Osteocyte (in vitro differentiated cells): Measurements from ENCODE around the gene ZNF254. TPM values are rescaled to one million over a fixed set of nuclear protein-coding genes. Genes with fewer than 3 reads are reported as not detected.
A peak's percentile ranks its signal among the peaks of the same experiment; 100 is the strongest.

Experiments used
- DNase-seq: peaks from one replicate; pipeline ENCODE4 v3.0.0; 2021; ENCODE audit warnings: mixed read lengths; ENCODE audit not compliant: unreplicated experiment; ENCODE audit errors: extremely low spot score
- H3K27ac Mint-ChIP-seq: one replicate; pipeline ENCODE4 v1.8.0; 2021; ENCODE audit warnings: mild to moderate bottlenecking, mixed read lengths; ENCODE audit not compliant: unreplicated experiment
- H3K27me3 Mint-ChIP-seq: one replicate; pipeline ENCODE4 v1.8.0; 2021; ENCODE audit warnings: mixed read lengths; ENCODE audit not compliant: unreplicated experiment
- H3K36me3 Mint-ChIP-seq: one replicate; pipeline ENCODE4 v1.8.0; 2021; ENCODE audit warnings: mixed read lengths; ENCODE audit not compliant: unreplicated experiment
- H3K4me1 Mint-ChIP-seq: one replicate; pipeline ENCODE4 v1.8.0; 2021; ENCODE audit warnings: mixed read lengths; ENCODE audit not compliant: unreplicated experiment
- H3K4me3 Mint-ChIP-seq: one replicate; pipeline ENCODE4 v1.8.0; 2021; ENCODE audit warnings: mild to moderate bottlenecking, moderate library complexity, mixed read lengths; ENCODE audit not compliant: unreplicated experiment
- H3K9me3 Mint-ChIP-seq: one replicate; pipeline ENCODE4 v1.8.0; 2021; ENCODE audit warnings: mixed read lengths; ENCODE audit not compliant: unreplicated experiment
- total RNA-seq: library from RNA; stranded (reverse); gene quantifications from 2 replicates; pipeline ENCODE4 v1.2.1, GENCODE V29; 2021
- TF ChIP-seq, protein P1 (sequence below): fragments of 200-600 bp; sonication (generic); IDR thresholded peaks from 2 replicates; pipeline ENCODE4 v1.5.0; 2021; ENCODE audit warnings: antibody characterized with exemption, mild to moderate bottlenecking, moderate library complexity

ZNF254 gene
- total RNA-seq, 1 donor from 2014 or later, result 18.7 TPM

DNA sequence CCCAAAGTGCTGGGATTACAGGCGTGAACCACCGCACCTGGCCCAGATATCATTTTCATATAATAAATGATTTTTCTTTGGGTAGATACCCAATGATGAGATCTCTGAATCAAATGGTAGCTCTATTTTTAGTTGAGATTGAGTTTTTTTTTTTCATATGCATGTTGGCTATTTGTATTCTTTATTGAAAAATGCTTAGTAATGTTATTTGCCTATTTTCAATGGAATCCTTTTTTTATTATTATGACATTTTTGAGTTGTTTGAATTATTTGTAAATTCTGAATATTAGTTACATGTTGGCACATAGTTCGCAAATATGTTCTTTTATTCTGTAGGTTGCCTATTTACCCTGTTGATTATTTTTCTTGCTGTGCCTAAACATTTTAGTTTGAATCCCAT lies 55.8 kb downstream of the ZNF254 start:
- TF ChIP-seq, protein P1, sequence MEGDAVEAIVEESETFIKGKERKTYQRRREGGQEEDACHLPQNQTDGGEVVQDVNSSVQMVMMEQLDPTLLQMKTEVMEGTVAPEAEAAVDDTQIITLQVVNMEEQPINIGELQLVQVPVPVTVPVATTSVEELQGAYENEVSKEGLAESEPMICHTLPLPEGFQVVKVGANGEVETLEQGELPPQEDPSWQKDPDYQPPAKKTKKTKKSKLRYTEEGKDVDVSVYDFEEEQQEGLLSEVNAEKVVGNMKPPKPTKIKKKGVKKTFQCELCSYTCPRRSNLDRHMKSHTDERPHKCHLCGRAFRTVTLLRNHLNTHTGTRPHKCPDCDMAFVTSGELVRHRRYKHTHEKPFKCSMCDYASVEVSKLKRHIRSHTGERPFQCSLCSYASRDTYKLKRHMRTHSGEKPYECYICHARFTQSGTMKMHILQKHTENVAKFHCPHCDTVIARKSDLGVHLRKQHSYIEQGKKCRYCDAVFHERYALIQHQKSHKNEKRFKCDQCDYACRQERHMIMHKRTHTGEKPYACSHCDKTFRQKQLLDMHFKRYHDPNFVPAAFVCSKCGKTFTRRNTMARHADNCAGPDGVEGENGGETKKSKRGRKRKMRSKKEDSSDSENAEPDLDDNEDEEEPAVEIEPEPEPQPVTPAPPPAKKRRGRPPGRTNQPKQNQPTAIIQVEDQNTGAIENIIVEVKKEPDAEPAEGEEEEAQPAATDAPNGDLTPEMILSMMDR, result no peak
- no peaks in the 10 kb centered on the region for H3K27me3 Mint-ChIP-seq
- no peak overlapping the region for H3K4me3 Mint-ChIP-seq
- peaks cover 30% of the 10 kb centered on the region for H3K9me3 Mint-ChIP-seq
- H3K27ac Mint-ChIP-seq, result no peak overlapping the region
- peaks cover 41% of the 10 kb centered on the region for H3K36me3 Mint-ChIP-seq
- no peaks in the 10 kb centered on the region for H3K4me1 Mint-ChIP-seq
- no peak for DNase-seq

DNA sequence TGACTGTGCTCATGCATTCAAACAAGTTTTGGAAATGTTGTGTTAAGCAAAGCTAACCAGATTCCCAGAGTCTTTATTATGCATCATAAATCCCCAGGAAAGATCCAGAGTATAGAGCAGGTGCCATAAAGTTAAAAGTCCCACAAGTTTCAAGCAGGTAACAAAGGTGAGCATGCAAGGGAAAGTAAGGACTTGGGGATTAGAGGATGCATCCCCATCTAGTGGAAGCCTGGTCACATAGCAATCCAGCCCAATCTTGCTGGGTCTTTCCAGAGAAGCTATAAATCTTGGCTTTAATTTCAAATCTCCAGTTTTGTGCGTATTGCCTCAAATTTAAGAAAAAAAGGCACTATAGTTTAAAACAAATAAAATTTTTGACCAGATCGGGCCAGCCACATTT lies 72.7 kb downstream of the ZNF254 start:
- H3K9me3 Mint-ChIP-seq, result peaks cover 53% of the 10 kb centered on the region
- TF ChIP-seq, protein P1, result peak; percentile 23
- H3K27ac Mint-ChIP-seq, result no peak overlapping the region
- no peaks in the 10 kb centered on the region for H3K27me3 Mint-ChIP-seq
- peaks cover 49% of the 10 kb centered on the region for H3K36me3 Mint-ChIP-seq
- no peaks in the 10 kb centered on the region for H3K4me1 Mint-ChIP-seq
- DNase-seq, result no peak
- H3K4me3 Mint-ChIP-seq, result no peak overlapping the region

DNA sequence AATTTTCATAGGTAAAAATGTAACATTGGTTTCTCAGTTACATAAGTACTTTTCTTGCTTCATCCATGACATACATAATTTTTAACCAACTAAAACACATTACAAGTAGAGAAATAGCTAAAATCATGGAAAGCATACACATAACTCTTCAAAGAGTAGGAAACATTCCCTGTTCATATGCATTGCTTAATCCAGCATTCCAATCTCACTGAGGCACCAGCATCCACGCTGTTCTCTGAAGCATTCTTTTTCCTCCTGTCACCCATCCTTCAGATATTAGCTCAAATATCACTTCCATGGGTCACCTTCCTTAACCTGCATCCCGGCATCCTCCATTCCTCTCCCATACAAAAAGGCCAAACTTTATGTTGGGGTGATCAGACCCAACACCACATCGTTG lies 79.1 kb downstream of the ZNF254 start:
- TF ChIP-seq, protein P1, result no peak
- Mint-ChIP-seq H3K27me3 (no peaks in the 10 kb centered on the region), H3K27ac (no peak overlapping the region), H3K4me3 (no peak overlapping the region), H3K4me1 (no peaks in the 10 kb centered on the region), H3K9me3 (peaks cover 62% of the 10 kb centered on the region), H3K36me3 (peaks cover 22% of the 10 kb centered on the region)
- no peak for DNase-seq

DNA sequence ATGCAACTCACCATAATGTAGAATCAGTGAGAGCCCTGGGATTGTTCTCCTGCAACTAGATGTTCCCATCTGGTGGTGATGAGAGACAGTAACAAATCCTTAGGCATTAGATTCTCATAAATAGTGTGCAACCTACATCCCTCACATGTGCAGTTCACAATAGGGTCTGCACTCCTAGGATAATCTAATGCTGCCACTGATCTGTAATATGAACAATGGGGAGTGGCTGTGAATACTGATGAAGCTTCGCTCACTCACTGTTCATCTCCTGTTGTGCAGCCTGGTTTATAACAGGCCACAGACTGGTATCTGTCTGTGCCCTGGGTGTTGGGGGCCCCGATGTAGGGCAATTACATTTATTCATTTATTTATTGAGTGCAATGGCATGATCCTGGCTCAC lies 86.9 kb downstream of the ZNF254 start:
- H3K9me3 Mint-ChIP-seq, result peaks cover 37% of the 10 kb centered on the region
- H3K36me3 Mint-ChIP-seq, result peaks cover 3% of the 10 kb centered on the region
- no peaks in the 10 kb centered on the region for H3K4me1 Mint-ChIP-seq
- DNase-seq, result no peak
- no peaks in the 10 kb centered on the region for H3K27me3 Mint-ChIP-seq
- TF ChIP-seq, protein P1, result no peak
- H3K4me3 Mint-ChIP-seq, result no peak overlapping the region
- H3K27ac Mint-ChIP-seq, result no peak overlapping the region

DNA sequence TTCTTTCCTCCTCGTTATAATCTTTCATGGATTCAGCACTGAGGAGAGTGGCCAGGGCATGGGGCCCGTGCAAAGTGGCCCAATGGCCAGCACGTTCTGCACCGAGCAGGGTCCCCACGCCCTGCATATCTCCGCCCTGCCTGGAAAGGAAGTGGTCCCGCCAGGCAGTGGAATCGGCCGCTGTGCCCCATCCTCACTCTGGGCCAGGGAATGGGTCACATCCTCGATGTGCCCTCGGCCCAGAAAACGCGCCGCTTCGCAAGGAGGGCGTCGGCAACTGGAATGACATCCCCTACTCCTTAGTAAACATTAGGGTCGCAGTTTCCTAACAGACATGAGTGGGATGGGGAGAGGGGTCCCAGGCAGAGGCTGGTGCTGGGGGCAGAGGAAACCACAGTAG lies 90.7 kb downstream of the ZNF254 start:
- Mint-ChIP-seq H3K4me1 (no peaks in the 10 kb centered on the region), H3K9me3 (peaks cover 28% of the 10 kb centered on the region), H3K27ac (no peak overlapping the region), H3K27me3 (no peaks in the 10 kb centered on the region), H3K4me3 (no peak overlapping the region), H3K36me3 (no peaks in the 10 kb centered on the region)
- TF ChIP-seq, protein P1, result no peak
- DNase-seq, result no peak
